CD14-positive monocyte (primary cell): ENCODE data around the gene EXOC8. TPM values are rescaled to one million over a fixed set of nuclear protein-coding genes. Genes with fewer than 3 reads are reported as not detected.

Experiments used
- DNase-seq, 3 donors: peaks; one replicate each; pipeline ENCODE4 v3.0.0-alpha.2; 2011 to 2022
- H2AFZ ChIP-seq: 2 replicates; pipeline ENCODE4 v1.6.0; 2012; ENCODE audit warnings: mild to moderate bottlenecking, low read depth, low read length, inconsistent platforms; ENCODE audit not compliant: insufficient read depth, poor library complexity, severe bottlenecking
- H3K27ac ChIP-seq, 2 donors: 1 replicate in 1 of 2; 2 replicates in 1 of 2; pipeline ENCODE4 v1.5.1; 2012 to 2013; ENCODE audit warnings: low read length in 2 of 2, control low read depth in 1 of 2, inconsistent platforms in 1 of 2, low read depth in 1 of 2, mild to moderate bottlenecking in 1 of 2
- H3K27me3 ChIP-seq, 2 donors: one replicate each; pipeline versions ENCODE4 v1.6.0 to v1.6.1; 2011 to 2013; ENCODE audit warnings: low read length in 2 of 2; ENCODE audit not compliant: control insufficient read depth in 2 of 2, insufficient read depth in 2 of 2
- H3K36me3 ChIP-seq, 2 donors: replicated peaks in 1 of 2; 1 replicate in 1 of 2; 2 replicates in 1 of 2; pipeline versions ENCODE4 v1.5.1 to v1.6.1; 2012 to 2013; ENCODE audit warnings: low read length in 2 of 2, control low read depth in 1 of 2, inconsistent platforms in 1 of 2, mild to moderate bottlenecking in 1 of 2; ENCODE audit not compliant: insufficient read depth in 2 of 2, control insufficient read depth in 1 of 2
- H3K4me1 ChIP-seq, 2 donors: 1 replicate in 1 of 2; 2 replicates in 1 of 2; pipeline versions ENCODE4 v1.5.1 to v1.6.1; 2012 to 2013; ENCODE audit warnings: low read length in 2 of 2, control low read depth in 1 of 2, inconsistent platforms in 1 of 2, mild to moderate bottlenecking in 1 of 2, moderate library complexity in 1 of 2; ENCODE audit not compliant: insufficient read depth in 2 of 2, control insufficient read depth in 1 of 2
- H3K4me2 ChIP-seq: replicated peaks from 2 replicates; pipeline ENCODE3; 2012; ENCODE audit warnings: low read length, moderate library complexity, mild to moderate bottlenecking; ENCODE audit not compliant: poor library complexity, severe bottlenecking; ENCODE audit errors: extremely low read depth
- H3K4me3 ChIP-seq, 3 experiments: fragments of 200-600 bp in 1 of 3; sonication (generic) in 1 of 3; replicated peaks in 1 of 3; 1 replicate in 2 of 3; 2 replicates in 1 of 3; pipeline ENCODE4 v1.5.1; 2011 to 2013; ENCODE audit warnings: low read length in 3 of 3, mild to moderate bottlenecking in 3 of 3, control low read depth in 2 of 3, low read depth in 2 of 3, inconsistent platforms in 1 of 3, moderate library complexity in 1 of 3
- H3K79me2 ChIP-seq: 2 replicates; pipeline ENCODE4 v1.6.0; 2012; ENCODE audit warnings: mild to moderate bottlenecking, control low read depth, inconsistent platforms, low read length, moderate library complexity; ENCODE audit not compliant: insufficient read depth
- H3K9ac ChIP-seq: 2 replicates; pipeline ENCODE4 v1.6.0; 2017; ENCODE audit warnings: low read length, mild to moderate bottlenecking; ENCODE audit not compliant: insufficient read depth, poor library complexity, severe bottlenecking
- H3K9me3 ChIP-seq, 2 donors: replicated peaks in 1 of 2; 1 replicate in 1 of 2; 2 replicates in 1 of 2; pipeline versions ENCODE4 v1.5.1 to v1.6.1; 2012 to 2013; ENCODE audit warnings: low read length in 2 of 2, control low read depth in 1 of 2; ENCODE audit not compliant: control insufficient read depth in 1 of 2, insufficient read depth in 1 of 2
- H4K20me1 ChIP-seq: 2 replicates; pipeline ENCODE4 v1.6.0; 2012; ENCODE audit warnings: mild to moderate bottlenecking, low read length, control low read depth, moderate library complexity; ENCODE audit not compliant: insufficient read depth
- H3K27ac Mint-ChIP-seq, 7 donors: one replicate each; pipeline ENCODE4 v1.8.0; 2020; ENCODE audit warnings: mild to moderate bottlenecking in 7 of 7, mixed read lengths in 7 of 7, moderate library complexity in 6 of 7, inconsistent platforms in 2 of 7
- H3K27me3 Mint-ChIP-seq, 3 donors: one replicate each; pipeline ENCODE4 v1.8.0; 2021 to 2022; ENCODE audit warnings: low read depth in 3 of 3, mild to moderate bottlenecking in 3 of 3, mixed read lengths in 3 of 3, moderate library complexity in 3 of 3, inconsistent platforms in 1 of 3
- H3K36me3 Mint-ChIP-seq, 2 donors: one replicate each; pipeline ENCODE4 v1.8.0; 2020; ENCODE audit warnings: mixed read lengths in 2 of 2, inconsistent platforms in 1 of 2, mild to moderate bottlenecking in 1 of 2
- H3K4me1 Mint-ChIP-seq: one replicate; pipeline ENCODE4 v1.8.0; 2020; ENCODE audit warnings: mild to moderate bottlenecking, mixed read lengths
- H3K4me3 Mint-ChIP-seq, 2 donors: one replicate each; pipeline ENCODE4 v1.8.0; 2020; ENCODE audit warnings: mild to moderate bottlenecking in 2 of 2, mixed read lengths in 2 of 2, moderate library complexity in 1 of 2
- H3K9me3 Mint-ChIP-seq, 7 donors: one replicate each; pipeline ENCODE4 v1.8.0; 2020 to 2022; ENCODE audit warnings: mixed read lengths in 7 of 7, mild to moderate bottlenecking in 6 of 7, moderate library complexity in 6 of 7, inconsistent platforms in 2 of 7
- WGBS: methylation state at CpG from one replicate; pipeline ENCODE4 v1.1.5; 2013; ENCODE audit warnings: missing lambda C conversion rate; ENCODE audit not compliant: insufficient coverage; 5-methylcytosine and 5-hydroxymethylcytosine counted together
- intact Hi-C, 2 donors: fragments of 100-400 bp; cut with micrococcal nuclease; formaldehyde crosslinking; loops; one replicate each; pipeline versions ENCODE4 v1.15.0 to v1.15.1; 2023
- polyA plus RNA-seq, 3 donors: library from polyadenylated mRNA; depleted of rRNA in 1 of 3; unstranded in 2 of 3; stranded (reverse) in 1 of 3; fragments of 300-500 nt in 2 of 3; fragments of >200 nt in 1 of 3; fragmentation: Illumina TruSeq in 2 of 3; gene quantifications; 1 replicate in 2 of 3; 2 replicates in 1 of 3; pipeline ENCODE4 v1.2.3, GENCODE V29; 2012 to 2021
- TF ChIP-seq, protein P1 (sequence below): fragments of 200-600 bp; IDR thresholded peaks from one replicate; pipeline ENCODE4 v1.8.0; 2022; ENCODE audit warnings: antibody characterized with exemption, mild to moderate bottlenecking

Gene EXOC8
- polyA plus RNA-seq, 3 donors: 2.8 to 7.8 (median 3.1) TPM

DNA sequence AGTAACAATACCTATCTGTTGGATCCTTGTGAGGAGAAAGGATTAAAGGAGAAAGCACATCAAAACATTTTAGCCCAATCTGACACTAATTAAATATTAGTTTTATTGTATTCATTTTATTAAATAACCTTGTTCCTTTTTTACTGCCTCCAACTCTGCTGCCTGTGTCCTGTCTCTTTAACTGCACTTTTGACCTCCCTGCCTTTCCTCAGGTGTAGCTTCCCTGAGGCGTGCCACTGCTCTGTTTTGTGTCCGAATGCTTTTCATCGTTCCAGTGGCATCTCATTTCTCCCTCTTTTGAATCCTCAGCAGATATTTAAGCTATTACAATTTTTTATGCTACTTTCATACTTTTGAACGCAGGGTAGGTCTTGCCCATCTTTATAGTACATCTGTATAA lies 10.8 kb upstream of the EXOC8 start:
- H3K4me3 Mint-ChIP-seq: no peak overlapping the region
- peaks cover 0 to 1% (median 0%) of the 10 kb centered on the region in 3 donors for H3K27me3 Mint-ChIP-seq
- H3K79me2 ChIP-seq: peaks cover 14% of the 10 kb centered on the region
- H3K4me1 ChIP-seq: no peaks in the 10 kb centered on the region
- WGBS: 100% methylated on average over 3 of the region's 4 CpGs
- intact Hi-C loops: no loop called here
- no peaks in the 10 kb centered on the region for H3K9me3 ChIP-seq
- DNase-seq: no peak
- no peaks in the 10 kb centered on the region for H3K9me3 Mint-ChIP-seq
- no peak overlapping the region for H3K4me2 ChIP-seq
- H3K27ac ChIP-seq: no peak overlapping the region
- H3K4me1 Mint-ChIP-seq: no peaks in the 10 kb centered on the region
- no peaks in the 10 kb centered on the region for H3K27me3 ChIP-seq
- H3K9ac ChIP-seq: no peak overlapping the region
- no peak overlapping the region for H3K27ac Mint-ChIP-seq
- no peak overlapping the region for H2AFZ ChIP-seq
- no peak overlapping the region for H3K4me3 ChIP-seq
- H3K36me3 Mint-ChIP-seq: peaks cover 77 to 90% of the 10 kb centered on the region in 2 donors
- peaks cover 65 to 97% of the 10 kb centered on the region in 2 donors for H3K36me3 ChIP-seq
- peaks cover 3% of the 10 kb centered on the region for H4K20me1 ChIP-seq
- TF ChIP-seq, protein P1, sequence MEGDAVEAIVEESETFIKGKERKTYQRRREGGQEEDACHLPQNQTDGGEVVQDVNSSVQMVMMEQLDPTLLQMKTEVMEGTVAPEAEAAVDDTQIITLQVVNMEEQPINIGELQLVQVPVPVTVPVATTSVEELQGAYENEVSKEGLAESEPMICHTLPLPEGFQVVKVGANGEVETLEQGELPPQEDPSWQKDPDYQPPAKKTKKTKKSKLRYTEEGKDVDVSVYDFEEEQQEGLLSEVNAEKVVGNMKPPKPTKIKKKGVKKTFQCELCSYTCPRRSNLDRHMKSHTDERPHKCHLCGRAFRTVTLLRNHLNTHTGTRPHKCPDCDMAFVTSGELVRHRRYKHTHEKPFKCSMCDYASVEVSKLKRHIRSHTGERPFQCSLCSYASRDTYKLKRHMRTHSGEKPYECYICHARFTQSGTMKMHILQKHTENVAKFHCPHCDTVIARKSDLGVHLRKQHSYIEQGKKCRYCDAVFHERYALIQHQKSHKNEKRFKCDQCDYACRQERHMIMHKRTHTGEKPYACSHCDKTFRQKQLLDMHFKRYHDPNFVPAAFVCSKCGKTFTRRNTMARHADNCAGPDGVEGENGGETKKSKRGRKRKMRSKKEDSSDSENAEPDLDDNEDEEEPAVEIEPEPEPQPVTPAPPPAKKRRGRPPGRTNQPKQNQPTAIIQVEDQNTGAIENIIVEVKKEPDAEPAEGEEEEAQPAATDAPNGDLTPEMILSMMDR: no peak

DNA sequence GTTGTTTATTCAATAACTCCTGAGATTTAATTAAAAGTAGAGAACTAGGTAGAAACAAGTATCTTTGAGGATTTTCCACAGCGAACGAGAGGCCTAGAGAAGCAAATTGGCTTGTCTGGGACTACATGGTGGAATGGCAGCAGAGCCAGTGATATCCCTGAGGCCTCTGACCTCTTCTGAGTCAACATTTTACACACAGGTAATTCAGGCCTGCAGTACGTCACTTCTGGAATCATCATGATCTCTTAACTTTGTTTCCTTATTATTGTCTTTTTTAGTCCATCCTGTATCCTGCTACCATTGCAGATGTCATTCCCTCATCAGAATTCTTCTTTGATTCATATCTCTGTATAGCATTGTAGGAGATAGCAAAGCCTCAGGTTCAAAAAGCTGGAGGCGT lies 10.3 kb upstream of the EXOC8 start:
- no peaks in the 10 kb centered on the region for H3K9me3 ChIP-seq
- intact Hi-C loops: no loop called here
- no peak overlapping the region for H3K9ac ChIP-seq
- DNase-seq: no peak
- no peak overlapping the region for H2AFZ ChIP-seq
- TF ChIP-seq, protein P1: no peak
- peaks cover 4% of the 10 kb centered on the region for H4K20me1 ChIP-seq
- Mint-ChIP-seq H3K36me3 (peaks cover 77 to 90% of the 10 kb centered on the region in 2 donors), H3K9me3 (no peaks in the 10 kb centered on the region), H3K4me1 (no peaks in the 10 kb centered on the region), H3K4me3 (no peak overlapping the region), H3K27ac (no peak overlapping the region), H3K27me3 (peaks cover 0 to 1% (median 0%) of the 10 kb centered on the region in 3 donors)
- H3K27me3 ChIP-seq: no peaks in the 10 kb centered on the region
- no peaks in the 10 kb centered on the region for H3K4me1 ChIP-seq
- no peak overlapping the region for H3K4me2 ChIP-seq
- H3K79me2 ChIP-seq: peaks cover 19% of the 10 kb centered on the region
- peaks cover 64 to 97% of the 10 kb centered on the region in 2 donors for H3K36me3 ChIP-seq
- no peak overlapping the region for H3K4me3 ChIP-seq
- WGBS: 80% methylated on average over 1 of the region's 4 CpGs
- no peak overlapping the region for H3K27ac ChIP-seq
